GM21576 (cell line): ENCODE results near the gene NFYC.

Experiments used
- ATAC-seq: cut with Tn5 transposase; IDR thresholded peaks from one replicate; pipeline ENCODE4 v1.9.1; 2021; ENCODE audit warnings: mild to moderate bottlenecking, moderate library complexity; ENCODE audit not compliant: unreplicated experiment

The NFYC gene

DNA sequence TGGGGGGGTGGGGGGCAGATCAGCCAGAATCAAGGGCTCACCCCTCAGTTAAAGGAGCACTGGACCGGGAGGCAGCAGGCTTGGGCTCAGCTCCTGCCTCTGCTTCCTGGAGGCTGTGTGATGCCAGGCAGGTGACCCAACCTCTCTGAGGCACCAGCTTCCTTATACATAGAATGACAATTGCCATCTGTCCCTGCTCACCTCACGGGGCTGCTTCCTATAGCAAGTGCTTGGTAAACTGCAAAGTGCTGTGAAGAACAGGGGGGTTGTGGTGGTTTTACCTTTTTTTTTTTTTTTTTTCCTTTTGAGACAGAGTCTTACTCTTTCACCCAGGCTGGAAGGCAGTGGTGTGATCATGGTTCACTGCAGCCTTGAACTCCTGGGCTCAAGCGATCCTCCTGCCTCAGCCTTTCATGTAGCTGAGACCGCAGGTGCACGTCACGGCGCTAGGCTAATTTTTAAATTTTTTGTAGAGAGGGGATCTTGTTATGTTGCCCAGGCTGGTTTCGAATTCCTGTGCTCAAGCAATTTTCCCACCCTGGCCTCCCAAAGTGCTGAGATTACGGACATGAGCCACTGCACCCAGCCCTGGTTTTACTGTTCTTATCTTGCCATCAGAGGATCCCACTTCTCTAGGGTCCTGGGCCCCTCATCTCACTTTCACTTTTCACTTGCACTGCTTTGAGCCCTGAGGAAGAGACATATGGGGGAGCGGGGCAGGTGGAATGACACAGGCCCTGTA lies 103.6 kb downstream of the NFYC start:
- ATAC-seq: no peak

DNA sequence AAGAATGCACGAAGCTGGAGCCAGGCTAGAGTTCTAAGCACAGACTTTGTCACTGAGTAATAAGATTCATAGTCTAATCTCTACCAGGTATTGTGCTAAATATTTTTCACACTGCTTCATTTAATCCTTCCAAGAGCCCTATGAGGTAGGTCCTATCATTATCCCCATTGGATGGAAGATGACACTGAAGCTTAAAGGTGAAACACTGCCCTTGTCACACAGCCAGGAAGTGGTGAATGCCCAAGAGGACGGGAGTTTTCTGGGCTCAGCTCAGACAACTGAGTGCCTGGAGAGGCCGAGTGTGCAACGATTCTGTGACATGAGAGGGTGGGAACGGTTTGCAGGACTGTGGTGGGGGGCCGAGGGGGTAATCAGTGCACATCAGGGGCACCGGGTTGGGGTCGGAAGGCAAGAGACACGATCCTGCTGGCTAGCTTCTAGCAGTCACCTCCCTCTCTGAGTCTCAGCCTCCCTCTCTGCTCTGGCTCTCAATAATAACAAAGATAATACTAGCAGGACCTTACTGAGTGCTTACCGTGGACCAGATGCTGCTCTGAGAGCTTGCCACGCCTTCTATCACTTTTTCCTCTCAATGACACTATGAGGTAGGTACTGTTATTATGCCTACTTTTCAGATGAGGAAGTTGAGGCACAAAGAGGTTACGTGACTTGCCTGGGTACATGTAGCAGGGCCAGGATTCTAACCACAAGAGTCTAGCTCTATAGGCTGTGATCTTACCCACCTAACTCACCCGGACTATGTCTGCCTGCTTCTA lies 104.5 kb downstream of the NFYC start:
- ATAC-seq: no peak

DNA sequence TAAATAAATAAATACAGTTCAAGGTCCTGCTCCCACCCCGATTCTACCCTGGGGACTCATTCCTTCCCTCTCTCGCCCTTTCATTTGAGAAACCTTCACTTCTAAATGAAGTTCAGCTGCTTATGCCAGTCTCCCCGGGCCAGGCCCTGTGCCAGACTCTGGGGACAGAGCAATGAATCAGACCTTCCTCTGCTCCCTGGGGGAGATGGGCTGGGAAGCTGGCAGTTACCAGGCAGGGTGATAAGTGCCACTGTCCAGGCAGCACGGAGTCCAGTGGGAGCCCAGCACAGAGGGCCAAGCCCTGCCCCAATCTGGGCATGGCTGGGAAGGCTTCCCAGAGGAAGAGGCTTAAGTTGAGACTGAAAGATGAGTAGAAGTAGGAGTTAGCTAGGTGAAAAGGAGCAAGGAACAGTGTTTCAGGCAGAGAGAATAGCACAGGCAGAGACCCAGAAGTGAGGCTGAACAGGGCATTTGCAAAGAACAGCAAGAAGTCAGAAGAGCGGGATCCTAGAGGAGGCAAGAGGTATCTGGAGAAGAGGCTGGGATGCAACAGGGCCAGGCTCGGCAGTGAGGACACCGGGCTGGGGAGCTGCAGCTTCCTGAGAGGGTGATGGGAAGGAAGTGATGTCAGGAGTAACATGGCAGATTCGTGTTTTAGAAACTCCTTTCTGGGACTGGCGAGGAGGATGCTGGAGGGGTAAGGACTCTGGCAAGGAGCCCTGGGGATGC lies 105.6 kb downstream of the NFYC start:
- ATAC-seq: no peak

GRCh38 chr1:40797668-40798010 lies 106.1 kb downstream of the NFYC start:
- ATAC-seq: no peak

- ATAC-seq: no peak
Observed at GRCh38 chr1:40798366-40799281, 107.1 kb downstream of the NFYC start.

DNA sequence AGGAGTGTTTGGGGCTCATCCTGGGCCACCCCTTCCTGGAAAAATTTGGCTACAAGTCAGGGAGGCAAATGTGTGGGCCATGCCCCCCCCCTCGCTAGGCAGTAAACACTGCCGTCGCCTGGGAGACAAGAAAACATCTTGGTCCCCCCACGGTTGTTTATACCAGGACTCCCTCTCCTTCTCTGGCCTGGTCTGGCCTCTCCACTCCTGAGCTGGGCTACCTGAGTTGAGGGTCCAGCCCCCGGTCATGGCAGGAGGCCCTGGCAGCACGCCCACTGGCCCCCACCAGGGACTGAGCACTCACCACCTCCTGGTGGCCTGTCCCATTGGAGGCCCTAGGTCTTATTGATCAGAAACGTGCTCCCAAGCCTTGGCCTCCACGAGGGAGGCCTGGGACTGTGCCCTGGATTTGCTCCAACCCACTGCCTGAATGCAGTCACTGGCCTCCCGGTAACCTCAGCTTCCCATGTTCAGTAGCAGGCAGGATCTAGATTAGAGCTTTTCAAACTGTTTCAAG lies 107.9 kb downstream of the NFYC start:
- ATAC-seq: no peak

- no peak for ATAC-seq
Observed at GRCh38 chr1:40801742-40802077, 110.2 kb downstream of the NFYC start.

- peak; percentile 50 for ATAC-seq
Observed at GRCh38 chr1:40802078-40802741, 110.7 kb downstream of the NFYC start.

GRCh38 chr1:40802742-40803113 lies 111.2 kb downstream of the NFYC start:
- no peak for ATAC-seq

- ATAC-seq: no peak
Observed at GRCh38 chr1:40803447-40803846, 111.9 kb downstream of the NFYC start.

- no peak for ATAC-seq
Observed at GRCh38 chr1:40803902-40804301, 112.4 kb downstream of the NFYC start.

- no peak for ATAC-seq
Observed at GRCh38 chr1:40806240-40806639, 114.7 kb downstream of the NFYC start.

- ATAC-seq: no peak
Observed at GRCh38 chr1:40806731-40807695, 115.5 kb downstream of the NFYC start.

DNA sequence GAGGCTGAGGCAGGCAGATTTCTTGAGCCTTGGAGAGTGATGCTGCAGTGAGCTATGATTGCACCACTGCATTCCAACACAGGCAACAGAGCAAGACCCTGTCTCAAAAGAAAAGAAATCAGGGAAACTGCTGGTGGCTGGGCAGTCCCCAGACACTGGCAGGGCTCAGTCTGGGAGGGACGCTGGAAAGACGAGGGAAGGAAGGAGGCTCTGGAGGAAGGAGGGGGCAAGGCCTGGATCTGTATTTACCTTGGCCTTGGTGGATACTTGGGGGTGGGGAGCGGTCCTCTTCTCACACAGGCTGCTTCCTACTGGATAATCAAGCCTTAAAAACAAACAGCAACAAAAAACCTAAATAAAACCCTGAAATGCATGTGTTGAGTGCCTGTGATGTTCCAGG lies 116.5 kb downstream of the NFYC start:
- ATAC-seq: no peak

GRCh38 chr1:40808444-40808843 lies 116.9 kb downstream of the NFYC start:
- no peak for ATAC-seq

DNA sequence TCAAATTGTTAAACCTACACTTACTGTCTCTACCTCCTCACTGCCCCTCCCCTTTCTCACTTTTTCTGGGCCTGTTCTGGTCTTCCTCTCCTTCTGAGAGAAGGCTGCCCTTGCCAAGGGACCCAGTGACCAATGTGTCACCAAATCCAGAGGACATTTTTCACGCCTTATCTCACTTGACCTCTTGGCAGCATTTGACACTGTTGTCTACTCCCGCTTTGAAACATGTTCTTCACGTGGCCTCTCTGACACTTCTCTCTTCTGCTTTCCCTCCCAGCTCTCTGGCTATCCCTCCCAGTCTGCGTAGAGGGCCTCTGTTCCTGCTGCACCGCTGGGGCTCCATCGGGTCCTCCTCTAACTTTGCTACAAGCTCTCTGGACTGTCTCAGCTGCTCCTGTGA lies 117.4 kb downstream of the NFYC start:
- ATAC-seq: no peak

DNA sequence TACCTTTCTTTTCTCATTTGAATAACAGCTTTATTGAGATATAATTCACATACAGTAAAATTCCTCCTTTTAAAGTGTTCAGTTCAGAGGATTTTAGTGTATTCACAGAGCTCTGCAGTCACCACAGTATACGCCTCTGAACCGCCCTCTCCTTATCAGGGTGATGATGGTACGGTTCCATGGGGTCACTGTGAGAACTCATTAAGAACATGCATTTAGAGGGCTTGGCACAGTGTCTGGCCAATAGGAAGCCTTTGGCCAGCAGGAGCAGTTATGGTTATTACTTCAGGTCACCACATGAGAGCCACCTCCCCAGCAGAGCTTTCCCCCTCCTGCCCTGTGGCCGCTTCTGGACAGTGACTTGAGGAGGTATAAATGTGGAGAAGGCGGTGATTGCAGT lies 119.4 kb downstream of the NFYC start:
- ATAC-seq: no peak

DNA sequence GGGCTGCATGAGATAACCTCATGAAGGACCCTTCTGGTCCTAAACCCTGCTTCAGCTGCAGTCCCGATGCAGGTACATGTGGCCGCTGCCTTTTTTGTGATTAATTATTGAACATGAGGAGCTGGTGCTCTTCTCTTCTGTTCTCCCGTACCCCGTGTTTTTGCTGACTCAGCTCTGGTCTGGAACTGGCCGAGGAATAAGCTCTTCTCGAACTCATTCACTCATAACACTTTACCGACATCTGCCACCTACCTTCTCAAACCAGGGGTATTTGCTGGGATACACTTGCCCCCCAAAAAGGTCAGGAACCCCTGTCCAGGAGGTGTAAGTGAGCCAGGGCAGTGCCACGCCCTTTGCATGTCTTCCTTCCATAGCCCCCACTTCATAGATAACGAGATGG lies 123.9 kb downstream of the NFYC start:
- no peak for ATAC-seq

- no peak for ATAC-seq
Observed at GRCh38 chr1:40817791-40818263, 126.3 kb downstream of the NFYC start.
